Measurements from ENCODE around the gene KATNAL2.
A peak's percentile ranks its signal among the peaks of the same experiment; 100 is the strongest.

Gene KATNAL2, protein sequence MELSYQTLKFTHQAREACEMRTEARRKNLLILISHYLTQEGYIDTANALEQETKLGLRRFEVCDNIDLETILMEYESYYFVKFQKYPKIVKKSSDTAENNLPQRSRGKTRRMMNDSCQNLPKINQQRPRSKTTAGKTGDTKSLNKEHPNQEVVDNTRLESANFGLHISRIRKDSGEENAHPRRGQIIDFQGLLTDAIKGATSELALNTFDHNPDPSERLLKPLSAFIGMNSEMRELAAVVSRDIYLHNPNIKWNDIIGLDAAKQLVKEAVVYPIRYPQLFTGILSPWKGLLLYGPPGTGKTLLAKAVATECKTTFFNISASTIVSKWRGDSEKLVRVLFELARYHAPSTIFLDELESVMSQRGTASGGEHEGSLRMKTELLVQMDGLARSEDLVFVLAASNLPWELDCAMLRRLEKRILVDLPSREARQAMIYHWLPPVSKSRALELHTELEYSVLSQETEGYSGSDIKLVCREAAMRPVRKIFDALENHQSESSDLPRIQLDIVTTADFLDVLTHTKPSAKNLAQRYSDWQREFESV

GRCh38 chr18:46917108-46917802 lies at the start of gene KATNAL2, which contains the start of gene PIAS2:
KATNAL2 (plus strand) TSS chr18:46917602; CDS start chr18:46946873, 29,271 bp downstream.
PIAS2 (minus strand) TSS chr18:46917507; CDS start chr18:46917345, 162 bp downstream.
- peak; percentile 65 for DNase-seq (ENCODE audit: low read depth)

GRCh38 chr18:46868169-46868921 lies 49.1 kb upstream of the KATNAL2 start:
- DNase-seq (ENCODE audit: low read depth) = no peak

GRCh38 chr18:46877329-46877987 lies 39.9 kb upstream of the KATNAL2 start:
- DNase-seq (ENCODE audit: low read depth) = no peak

GRCh38 chr18:46883180-46883579 lies 34.2 kb upstream of the KATNAL2 start:
- DNase-seq (ENCODE audit: low read depth) = no peak

- no peak for DNase-seq (ENCODE audit: low read depth)
These were observed 30.5 kb upstream of the KATNAL2 start for GRCh38 chr18:46886893-46887292.

DNA sequence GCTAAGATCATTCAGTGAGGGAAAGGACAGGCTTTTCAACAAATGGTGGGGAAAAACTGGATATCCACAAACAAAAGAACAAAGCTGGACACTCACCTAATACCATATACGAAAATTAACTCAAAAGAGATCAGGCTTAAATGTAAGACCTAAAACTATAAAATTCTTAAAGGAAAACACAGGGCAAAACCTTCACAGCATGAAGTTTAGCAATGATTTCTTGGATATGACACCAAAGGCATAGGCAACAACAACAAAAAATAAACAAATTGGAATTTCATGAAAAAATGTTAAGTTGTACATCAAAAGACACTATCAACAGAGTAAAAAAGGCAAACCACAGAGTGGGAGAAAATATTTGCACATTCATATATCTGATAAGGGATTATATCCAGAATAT lies 28.4 kb upstream of the KATNAL2 start:
- DNase-seq (ENCODE audit: low read depth) = no peak

GRCh38 chr18:46891742-46892214 lies 25.6 kb upstream of the KATNAL2 start:
- DNase-seq (ENCODE audit: low read depth) = no peak

GRCh38 chr18:46892842-46893241 lies 24.6 kb upstream of the KATNAL2 start:
- DNase-seq (ENCODE audit: low read depth) = no peak

DNA sequence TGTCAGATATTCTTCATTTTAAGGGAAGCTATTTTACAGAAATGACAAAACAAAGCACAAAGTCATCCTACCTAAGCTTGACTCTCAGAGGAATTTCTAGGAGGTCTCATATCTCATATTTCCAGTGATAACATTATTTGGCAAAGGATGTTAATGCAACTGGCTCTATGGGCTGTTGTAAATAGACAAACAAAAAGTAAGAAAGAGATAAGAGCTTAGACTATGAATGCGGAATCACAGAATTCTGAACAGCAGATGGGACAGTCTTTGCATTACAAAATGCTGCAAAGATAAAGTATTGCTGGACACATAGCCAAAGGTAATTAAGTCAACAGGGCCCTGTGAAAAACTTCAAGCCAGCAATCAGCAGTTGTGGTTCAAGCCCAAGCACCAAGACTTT lies 24.0 kb upstream of the KATNAL2 start:
- DNase-seq (ENCODE audit: low read depth) = no peak

DNA sequence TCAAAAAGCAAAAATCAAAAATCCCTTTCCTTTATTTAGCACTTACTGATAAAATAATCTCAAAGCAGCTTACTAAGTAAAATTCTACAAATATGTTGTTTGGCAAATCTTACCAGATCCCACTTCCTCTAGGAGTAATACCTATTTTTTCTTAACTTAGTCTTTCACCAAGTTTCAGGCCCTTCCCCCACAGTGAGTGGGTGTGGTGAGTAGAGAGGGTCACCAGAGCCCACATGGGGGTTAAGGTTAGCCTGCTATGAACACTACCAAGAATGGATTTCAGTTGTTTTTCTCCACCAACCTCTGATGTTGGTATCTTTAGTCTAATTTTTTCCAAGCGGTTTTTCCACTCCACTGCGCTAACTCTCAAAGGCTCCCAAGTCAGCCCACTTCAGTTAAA lies 23.3 kb upstream of the KATNAL2 start:
- DNase-seq (ENCODE audit: low read depth) = no peak

DNA sequence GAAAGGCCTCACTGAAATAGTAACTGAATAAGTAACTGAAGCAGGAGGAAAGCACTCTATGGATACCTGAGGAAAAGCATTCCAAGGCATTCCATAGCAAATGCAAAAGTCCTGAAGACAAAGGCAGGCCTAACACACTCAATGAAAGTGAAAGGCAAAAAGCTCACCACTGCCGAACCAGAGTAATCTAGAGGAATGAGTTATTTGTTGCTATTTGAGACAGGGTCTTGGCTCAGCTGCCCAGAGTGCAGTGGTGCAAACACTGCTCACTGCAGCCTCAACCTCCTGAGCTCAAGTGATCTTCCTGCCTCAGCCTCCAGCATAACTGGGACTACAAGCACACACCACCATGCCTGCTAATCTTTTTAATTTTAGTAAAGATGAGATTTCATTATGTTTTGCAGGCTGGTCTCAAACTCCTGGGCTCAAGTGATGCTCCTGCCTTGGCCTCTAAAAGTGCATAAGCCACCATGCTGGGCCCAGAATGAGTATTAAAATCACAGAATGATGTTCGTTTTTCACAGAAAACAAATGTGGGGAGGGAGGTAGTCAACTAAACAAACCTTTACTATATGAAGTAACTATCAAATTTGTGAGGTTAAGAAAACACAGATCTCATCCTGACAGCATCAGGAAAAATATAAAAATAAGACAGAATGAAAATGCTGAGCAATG lies 18.0 kb upstream of the KATNAL2 start:
- DNase-seq (ENCODE audit: low read depth) = no peak

DNA sequence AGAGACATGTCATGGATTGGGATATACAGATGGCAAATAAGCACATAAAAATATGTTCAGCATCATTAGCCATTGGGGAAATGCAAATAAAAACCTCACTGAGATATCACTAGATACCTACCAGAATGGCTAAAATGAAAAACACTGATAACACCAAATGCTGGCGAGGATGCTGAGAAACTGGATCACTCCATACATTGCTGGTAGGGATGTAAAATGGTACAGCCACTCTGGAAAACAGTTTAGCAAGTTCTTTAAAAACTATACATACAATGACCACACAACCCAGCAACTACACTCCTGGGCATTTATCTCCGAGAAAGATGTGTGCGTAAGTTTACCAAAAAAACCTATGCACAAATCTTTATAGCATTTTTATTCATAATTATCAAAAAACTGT lies 14.0 kb upstream of the KATNAL2 start:
- DNase-seq (ENCODE audit: low read depth) = no peak

DNA sequence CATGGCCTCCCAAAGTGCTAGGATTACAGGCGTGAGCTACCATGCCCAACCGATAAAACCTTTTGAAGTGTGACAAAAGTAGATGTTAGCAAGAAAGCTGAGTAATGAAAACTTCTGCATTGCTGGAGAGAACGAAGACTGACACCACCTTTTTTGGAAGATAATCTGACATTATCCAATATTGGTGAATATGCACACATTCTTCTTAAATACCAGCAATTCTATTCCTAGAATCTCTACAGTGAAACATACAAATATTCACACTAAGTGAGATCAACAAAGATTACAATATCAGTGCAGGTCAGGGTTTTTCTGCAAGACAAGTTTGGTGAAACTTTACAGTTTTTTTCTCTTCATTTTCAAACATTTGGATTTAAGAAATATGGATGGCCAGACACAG lies 7.9 kb upstream of the KATNAL2 start:
- no peak for DNase-seq (ENCODE audit: low read depth)

- DNase-seq (ENCODE audit: low read depth) = no peak
These were observed 6.5 kb upstream of the KATNAL2 start for GRCh38 chr18:46910856-46911255.

GRCh38 chr18:46915800-46916550 lies 1.4 kb upstream of the KATNAL2 start:
- no peak for DNase-seq (ENCODE audit: low read depth)

- peak; percentile 8 for DNase-seq (ENCODE audit: low read depth)
These were observed 773 bp upstream of the KATNAL2 start for GRCh38 chr18:46916551-46917107.

DNA sequence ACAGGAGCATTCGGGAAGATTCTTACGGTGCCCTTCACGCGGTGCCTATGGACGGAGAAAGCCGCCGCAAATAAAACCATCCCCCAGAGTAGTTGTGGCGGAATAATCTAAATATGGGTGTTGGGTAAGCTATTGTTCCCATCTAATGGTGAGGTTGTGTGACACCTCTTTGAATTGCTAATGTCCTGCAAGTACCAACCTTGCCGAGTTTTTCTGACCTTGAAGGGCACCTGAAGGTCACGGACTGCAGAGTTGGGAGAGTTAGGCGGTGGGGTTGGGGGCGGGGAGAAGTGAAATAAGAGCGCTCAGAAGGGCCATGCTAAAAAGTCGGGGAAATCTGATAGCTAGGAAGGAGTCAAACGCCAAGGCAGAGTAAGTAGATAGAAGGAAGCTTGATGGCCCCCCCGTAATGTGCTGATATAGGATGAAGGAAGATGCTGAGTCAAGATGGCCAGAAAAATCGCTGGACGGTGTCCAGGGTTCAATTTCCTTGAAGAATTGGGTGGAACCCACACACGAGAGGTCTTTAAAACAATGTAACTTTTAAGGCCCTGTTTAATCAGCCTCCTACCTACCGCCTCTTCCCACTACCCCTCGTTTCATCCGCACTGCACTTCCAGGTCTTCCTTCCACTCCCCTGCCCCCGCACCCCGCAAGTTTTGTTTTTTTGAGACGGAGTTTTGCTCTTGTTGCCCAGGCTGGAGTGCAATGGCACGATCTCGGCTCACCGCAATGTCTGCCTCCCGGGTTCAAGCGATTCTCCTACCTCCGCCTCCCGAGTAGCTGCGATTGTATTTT lies 600 bp downstream of the KATNAL2 start:
- DNase-seq (ENCODE audit: low read depth) = no peak

GRCh38 chr18:46920067-46920466 lies 2.7 kb downstream of the KATNAL2 start:
- no peak for DNase-seq (ENCODE audit: low read depth)

DNA sequence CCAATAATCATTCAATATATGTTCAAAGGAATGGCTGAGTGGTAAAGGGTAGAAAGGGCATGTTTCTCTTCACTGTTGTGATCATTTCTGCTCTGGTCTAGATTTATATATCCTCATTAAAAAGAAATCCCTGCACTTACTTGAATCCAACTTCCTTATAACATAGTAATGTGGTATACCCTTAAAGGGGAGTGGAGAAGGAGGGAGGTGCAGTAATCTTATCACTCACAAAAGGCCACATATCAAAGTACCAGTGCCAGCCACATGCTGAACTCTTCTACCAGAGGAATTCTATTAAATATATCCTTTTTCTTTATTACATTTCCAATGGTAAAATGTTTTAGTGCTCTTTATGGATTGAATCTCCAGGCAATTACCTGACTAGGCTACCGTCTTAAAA lies 3.3 kb downstream of the KATNAL2 start:
- DNase-seq (ENCODE audit: low read depth) = no peak
